GM04504 (cell line): Measurements from ENCODE around the gene ZNF273.
"Not testable (repeated sequence)": the region's sequence is repeated elsewhere in the genome, so short reads cannot be mapped to it uniquely, and the experiment has no call there.

Experiments
- DNase-seq: peaks from one replicate; pipeline ENCODE4 v3.0.0-alpha.2; 2012; ENCODE audit warnings: low read depth

ZNF273 gene

DNA sequence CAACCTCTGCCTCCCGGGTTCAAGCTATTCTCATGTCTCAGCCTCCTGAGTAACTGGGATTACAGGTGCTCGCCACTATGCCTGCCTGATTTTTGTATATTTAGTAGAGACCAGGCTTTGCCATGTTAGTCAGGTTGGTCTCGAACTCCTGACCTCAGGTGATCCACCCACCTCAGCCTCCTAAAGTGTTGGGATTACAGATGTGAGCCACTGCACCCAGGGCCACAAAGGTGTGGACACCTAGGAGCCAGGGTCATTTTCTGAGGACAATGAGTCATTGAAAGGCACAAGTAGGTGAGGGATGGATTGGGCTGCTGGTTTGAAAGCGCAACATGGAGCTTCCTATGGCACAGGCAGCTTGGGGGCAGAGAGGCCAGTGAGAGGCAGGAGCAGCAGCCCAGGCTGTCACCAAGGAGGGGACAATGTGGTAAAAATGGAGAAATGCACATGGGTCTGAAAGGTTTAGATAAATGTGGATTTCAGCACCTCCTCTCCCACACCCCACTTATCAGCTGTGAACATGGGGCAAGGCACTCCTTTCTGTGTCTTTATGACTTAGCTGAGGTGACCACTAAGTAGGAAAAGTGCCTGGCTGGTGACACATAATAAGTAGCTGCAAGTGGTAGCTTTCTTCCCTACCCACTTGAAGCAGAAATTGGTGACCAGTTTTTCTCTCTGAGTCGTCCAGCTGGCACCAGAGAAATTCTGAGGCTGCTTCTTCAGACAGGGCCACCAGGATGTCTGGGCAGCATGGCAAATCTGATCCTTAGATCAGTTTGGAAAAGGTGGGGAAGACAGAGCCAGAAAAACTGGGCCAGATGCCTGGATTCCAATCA lies 41.8 kb downstream of the ZNF273 start:
- not testable (repeated sequence) for DNase-seq

DNA sequence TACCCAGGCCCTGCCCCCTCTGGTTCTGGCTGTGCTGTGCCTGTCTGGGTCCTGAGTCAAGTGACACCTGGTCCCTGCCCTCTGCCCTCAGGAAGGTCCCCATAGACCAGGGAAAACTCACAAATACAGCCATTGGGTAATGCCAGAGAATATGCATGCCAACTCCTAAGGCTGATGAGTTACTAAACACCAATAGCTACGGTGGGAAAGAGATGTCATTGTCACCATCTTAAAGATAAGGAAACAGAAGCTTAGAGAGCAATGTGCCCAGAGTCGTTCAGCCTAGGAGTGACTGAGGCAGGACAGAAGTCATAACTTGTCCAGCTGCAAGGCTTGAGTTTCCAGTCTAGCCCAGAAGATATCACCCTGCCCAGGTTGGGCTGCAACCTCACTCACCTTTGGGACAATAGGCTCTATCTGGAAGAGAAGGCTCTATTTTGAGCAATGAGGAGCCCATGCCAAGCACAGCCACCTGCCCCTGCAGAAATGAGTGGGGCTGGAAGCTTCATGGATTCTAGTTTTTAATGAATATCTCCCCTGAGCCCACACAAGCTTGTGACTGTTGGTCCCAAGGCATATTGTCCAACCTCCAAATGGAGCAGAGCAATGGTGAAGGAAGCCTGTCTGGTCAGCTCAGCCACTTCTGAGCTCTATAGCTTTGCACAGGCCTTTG lies 42.6 kb downstream of the ZNF273 start:
- no peak for DNase-seq

DNA sequence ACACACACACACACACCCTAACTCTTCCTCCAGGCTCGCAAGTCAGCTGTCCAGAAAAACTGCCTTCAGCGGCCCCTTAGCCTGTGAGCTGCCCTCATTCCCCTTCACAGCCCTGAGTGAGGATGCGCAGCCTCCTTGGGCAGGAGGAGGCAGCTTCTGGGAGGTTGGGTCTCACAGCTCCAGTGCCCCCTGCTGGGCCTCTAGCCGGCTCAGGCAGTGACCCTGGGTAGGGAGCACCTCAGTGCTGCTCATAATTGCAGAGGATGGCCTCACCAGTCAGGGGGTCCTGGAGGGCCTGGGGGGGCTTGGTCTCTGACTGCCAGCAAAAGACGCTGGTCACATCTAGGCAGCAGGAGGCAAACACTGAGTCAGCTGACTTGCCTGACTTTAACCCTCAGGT lies 43.7 kb downstream of the ZNF273 start:
- DNase-seq: no peak

DNA sequence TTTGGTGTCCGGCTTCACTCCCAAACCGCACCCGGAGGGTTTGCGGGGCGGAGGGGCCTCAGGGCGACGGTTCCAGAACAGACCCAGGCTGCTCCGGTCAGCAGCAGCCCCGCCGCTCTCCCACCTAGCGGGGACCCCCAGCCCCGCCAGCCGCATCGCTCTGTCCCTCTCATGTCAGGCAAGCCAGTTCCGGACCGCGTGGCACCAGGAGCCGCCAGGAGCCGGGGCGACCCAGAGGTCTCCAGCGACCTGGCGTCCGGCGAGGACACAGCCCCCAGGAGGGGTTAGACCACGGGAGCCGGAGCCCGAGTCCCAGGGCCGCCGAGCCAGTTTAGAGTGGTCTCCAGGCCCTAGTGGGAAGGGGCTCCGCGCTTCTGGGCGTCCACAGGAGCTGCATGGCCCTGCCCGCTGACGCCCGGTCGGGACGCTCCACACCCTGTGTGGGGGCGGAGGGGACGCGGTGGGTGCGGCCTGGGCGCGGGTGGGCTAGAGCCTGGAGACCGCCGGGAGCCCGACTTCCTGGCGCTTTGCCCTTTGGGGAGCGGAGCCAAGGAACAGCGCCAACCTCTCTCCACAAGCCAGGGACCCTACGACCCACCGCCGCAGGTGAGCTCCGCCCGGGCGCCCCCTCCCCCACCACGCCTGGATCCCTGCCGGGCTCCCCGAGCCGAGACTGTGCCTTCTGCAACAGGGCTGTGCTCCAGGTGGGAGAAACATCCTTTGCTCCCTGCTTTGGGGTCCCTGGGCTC lies 44.4 kb downstream of the ZNF273 start:
- no peak for DNase-seq

DNA sequence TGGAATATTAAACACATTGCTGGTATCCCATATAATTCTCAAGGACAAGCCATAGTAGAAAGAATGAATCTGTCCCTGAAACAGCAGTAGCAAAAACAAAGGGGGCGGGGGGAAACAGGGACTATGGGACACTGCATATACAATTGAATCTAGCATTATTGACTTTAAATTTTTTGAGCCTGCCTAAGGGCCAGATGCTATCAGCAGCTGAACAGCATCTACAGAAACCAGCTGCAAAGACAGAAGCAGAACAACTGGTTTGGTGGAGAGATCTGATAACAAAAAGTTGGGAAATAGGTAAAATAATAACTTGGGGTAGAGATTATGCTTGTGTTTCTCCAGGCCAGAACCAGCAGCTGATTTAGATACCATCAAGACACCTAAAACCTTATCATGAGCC lies 45.7 kb downstream of the ZNF273 start:
- not testable (repeated sequence) for DNase-seq

DNA sequence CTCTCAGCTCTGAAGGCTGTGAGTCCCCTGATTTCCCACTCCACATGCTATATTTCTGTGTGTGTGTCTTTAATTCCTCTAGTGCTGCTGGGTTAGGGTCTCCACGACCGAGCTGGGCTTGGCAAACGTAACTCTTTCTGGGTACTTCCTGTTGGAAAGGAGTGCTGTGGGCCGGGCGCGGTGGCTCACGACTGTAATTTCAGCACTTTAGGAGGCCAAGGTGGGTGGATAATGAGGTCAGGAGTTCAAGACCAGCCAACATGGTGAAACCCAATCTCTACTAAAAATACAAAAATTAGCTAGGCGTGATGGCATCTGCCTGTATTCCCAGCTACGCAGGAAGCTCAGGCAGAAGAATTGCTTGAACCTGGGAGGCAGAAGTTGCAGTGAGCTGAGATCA lies 47.6 kb downstream of the ZNF273 start:
- DNase-seq: not testable (repeated sequence)

DNA sequence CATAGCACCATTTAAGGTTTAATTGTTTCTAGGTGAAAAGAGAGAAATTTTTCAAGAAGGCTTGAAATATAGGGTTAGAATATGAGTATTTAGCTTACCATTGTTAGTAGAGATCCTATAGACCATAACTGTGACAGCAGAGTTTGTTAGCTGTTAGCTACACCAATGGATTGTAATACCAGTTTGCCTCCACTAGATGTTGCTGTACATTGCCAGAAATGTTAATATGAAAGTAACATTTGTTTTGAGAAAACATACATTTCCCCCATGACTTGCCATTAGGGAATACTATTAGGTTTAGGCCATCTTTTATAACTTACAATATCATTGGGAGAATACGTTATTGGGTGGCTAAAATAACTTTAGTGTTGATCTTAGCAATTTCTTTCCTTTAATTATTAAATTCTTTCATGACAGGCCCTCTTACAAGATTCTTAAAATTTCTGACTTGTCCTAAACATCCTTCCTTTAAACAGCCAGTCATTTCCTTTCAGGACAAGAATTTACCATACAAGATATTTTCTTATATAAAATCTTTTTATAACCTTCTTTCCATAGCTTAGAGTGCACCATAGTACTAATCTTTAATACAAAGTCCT lies 48.3 kb downstream of the ZNF273 start:
- DNase-seq: peak; percentile 15

DNA sequence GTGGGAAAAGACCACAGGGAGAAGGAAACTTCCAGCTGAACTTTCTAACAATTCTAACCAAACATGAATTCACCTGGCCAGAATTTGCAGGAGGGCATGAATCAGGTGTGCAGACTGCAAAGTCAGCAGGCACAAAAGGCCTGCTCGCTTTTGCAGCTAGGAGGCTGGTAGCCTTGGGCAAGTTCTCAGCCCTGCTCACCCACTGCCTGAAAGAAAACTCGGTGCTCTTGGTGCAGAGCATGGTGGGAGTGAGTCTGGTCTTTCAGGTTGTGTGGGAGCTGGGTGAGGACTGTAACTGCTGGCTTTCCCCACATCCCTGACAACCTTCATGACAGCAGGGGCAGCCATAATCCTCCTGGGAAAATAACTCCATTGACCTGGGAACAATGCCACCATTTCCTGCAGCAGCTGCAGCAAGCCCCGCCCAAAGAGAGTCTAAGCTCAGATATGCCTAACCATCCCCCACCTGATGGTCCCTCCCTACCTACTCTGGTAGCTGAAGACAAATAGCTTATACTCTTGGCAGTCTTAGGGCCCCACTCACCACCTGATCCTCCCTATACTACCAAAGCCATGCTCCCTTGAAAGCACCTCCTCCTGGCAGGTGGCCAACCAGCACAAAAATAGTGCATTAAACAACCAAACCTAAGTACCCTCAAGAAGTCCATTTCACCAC lies 56.1 kb downstream of the ZNF273 start:
- DNase-seq: no peak

DNA sequence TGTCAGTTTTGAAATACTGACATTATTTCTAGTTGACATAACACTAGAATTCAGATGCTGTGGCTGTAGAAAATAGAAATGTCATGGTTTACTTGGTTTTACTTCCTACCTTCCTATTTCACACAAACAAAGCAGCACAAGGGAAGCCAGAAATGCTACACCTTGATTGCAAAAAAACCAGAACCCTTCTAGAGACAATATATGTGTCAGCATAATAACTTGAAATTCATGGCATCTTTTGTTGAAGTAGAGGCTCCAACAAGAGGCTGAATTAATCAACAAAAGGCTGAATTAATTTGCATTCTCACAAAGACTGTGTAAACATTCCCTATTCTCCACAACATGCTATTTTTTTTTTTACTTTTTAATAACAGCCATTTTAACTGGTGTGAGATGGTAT lies 62.5 kb downstream of the ZNF273 start:
- DNase-seq: no peak

DNA sequence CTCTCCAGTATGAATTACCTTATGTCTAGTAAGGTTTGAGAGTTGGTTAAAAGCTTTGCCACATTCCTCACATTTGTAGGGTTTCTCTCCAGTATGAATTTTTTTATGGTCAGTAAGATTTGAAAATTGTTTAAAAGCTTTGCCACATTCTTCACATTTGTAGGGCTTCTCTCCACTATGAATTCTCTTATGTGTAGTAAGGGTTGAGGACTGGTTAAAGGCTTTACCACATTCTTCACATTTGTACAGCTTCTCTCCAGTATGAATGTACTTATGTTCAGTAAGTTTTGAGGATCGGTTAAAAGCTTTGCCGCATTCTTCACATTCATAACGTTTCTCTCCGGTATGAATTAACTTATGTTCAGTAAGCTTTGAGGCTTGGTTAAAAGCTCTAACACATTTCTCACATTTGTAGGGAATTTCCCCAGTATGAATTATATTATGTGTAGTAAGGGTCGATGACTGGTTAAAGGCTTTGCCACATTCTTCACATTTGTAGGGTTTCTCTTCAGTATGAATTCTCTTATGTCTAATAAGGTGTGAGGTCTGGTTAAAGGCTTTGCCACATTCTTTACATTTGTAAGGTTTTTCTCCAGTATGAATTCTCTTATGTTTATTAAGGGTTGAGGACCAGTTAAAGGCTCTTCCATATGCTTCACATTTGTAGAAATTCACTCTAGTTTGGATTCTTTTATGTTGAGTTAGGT lies 75.6 kb downstream of the ZNF273 start:
- no peak for DNase-seq
